ENCODE data around the gene CLIP1. TPM values are rescaled to one million over a fixed set of nuclear protein-coding genes. Genes with fewer than 3 reads are reported as not detected.
A peak's percentile ranks its signal among the peaks of the same experiment; 100 is the strongest.
"Not testable (repeated sequence)": the region's sequence is repeated elsewhere in the genome, so short reads cannot be mapped to it uniquely, and the experiment has no call there.

The CLIP1 gene
- total RNA-seq, 2 donors from 2014 or later = 53.8 to 57.5 TPM

GRCh38 chr12:122403115-122403770, 19.2 kb downstream of the CLIP1 start:
- DNase-seq (no peak), ATAC-seq (no peak)
- intact Hi-C loops (cut with DNase I, micrococcal nuclease) = no loop called here

GRCh38 chr12:122402264-122402663, 20.2 kb downstream of the CLIP1 start:
- no peak for DNase-seq
- ATAC-seq = no peak
- intact Hi-C loops (cut with DNase I, micrococcal nuclease) = no loop called here

DNA sequence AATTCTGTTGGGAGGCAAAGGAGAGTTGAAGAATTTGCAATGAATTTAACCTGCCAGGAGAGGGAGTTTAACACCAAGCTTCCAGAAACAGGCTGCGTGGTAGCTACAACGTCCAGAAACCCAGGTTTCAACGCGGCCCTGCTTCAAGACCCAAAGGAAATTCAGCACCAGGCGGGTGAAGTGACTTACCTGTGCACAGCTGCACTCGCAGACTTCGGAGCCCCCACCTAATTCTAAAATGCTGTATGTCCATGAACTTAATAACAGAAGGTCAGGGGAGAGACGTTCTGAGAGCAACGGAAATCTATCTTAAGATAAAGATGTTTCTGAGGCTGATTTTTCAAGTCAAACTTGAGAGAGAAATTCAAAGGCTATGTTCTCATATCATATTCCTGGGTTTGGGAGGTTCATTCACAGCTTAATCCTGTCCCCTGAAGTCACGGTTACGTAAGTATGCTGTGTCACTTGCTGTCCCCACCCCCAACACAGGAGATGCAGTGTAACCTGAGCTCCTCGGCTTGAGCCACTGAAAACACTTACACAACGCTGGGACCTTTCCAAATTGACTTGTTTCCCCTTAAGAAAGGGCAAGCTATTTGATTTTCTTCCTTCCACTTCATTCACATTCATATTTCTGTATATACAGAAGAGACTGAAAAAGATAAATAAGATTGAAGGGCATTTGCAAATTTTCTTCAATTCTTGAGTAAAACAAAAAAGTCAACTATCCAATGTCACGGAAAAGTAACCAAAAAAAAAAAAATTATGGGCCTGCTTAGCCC, 22.7 kb downstream of the CLIP1 start:
- intact Hi-C loops (cut with DNase I, micrococcal nuclease) = loop anchor here (5.0 to 10.0 kb wide), 2 partner anchors 73 to 75 kb away; no protein-coding TSS in a partner anchor
- peak; percentile 57 to 60 for DNase-seq
- peak; percentile 80 for ATAC-seq

DNA sequence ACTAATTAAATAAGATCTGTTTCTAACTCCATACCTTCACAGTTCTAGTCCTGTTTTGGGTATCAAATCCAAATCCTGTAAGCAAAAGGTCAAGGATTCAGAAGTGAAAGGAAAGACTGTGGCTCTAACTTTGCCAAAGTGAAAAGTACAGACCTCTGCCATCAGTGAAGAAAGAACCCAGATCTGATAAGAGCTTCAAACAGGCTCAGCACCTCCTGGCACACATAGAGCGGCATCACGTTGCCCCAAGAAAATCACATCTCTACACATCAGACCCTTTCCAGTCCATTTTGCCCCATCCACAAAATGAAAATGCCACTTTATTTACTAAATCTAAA, 23.2 kb downstream of the CLIP1 start:
- peak; percentile 8 for ATAC-seq
- intact Hi-C loops (cut with DNase I, micrococcal nuclease) = loop anchor here (5.0 to 10.0 kb wide), 2 partner anchors 73 to 76 kb away; no protein-coding TSS in a partner anchor
- DNase-seq = no peak

DNA sequence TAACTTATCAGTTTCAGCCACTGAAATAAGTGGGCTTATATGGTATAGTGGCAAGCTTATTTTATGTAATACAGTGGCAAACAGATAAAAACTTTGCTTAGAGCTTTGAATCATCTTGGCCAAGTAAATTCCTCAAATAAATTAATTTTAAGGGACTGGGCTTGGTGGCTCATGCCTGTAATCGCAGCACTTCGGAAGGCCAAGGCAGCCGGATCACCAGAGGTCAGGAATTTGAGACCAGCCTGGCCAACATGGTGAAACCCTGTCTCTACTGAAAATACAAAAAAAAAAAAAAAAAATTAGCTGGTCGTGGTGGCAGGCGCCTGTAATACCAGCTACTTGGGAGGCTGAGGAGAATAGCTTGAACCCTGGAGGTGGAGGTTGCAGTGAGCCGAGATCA, 24.5 kb downstream of the CLIP1 start:
- intact Hi-C loops (cut with DNase I, micrococcal nuclease) = loop anchor here (5.0 to 10.0 kb wide), 2 partner anchors 74 to 77 kb away; no protein-coding TSS in a partner anchor
- not testable (repeated sequence) for ATAC-seq, DNase-seq

DNA sequence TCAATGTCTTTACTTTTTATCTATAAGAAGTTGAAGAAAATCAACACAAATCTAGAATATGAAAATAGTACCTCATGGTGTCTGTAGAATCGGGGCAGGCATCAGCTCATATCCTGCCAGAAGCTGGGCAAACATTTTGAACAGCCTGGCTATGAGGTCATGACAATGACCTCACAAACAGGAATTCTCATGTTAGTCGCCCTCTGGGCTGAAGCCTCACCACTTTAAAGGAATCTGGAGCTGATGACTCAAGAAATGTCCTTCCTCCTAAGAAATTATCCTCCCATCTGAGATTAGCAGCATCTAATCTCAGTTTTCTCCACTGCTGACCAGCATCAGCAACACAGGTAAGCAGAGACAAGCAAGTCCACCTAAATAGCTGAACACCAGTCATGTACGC, 27.1 kb downstream of the CLIP1 start:
- DNase-seq (no peak), ATAC-seq (no peak)
- intact Hi-C loops (cut with DNase I, micrococcal nuclease) = loop anchor here (5.0 to 10.0 kb wide), 2 partner anchors 77 to 79 kb away; no protein-coding TSS in a partner anchor

DNA sequence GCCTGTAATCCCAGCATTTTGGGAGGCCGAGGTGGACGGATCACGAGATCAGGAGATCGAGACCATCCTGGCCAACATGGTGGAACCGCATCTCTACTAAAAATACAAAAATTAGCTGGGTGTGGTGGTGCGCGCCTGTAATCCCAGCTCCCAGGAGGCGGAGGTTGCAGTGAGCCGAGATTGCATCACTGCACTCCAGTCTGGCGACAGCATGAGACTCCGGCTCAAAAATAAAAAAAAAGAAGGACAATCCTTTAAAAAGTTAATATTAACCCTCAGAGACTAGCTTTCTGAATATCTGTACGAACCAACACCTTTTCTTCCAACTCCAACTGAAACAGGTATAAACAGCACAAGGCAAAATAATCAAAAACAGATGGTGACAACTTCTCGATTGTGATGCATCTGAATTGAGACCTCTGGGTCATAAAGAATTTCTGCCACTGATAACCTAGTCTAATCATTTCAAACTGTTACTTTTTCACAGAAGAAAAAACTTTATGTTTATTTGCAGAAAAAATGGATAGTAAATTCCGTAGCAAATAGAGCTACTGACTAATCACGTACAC, 27.8 kb downstream of the CLIP1 start:
- ATAC-seq = no peak
- intact Hi-C loops (cut with DNase I, micrococcal nuclease) = loop anchor here (5.0 to 10.0 kb wide), 2 partner anchors 78 to 80 kb away; no protein-coding TSS in a partner anchor
- DNase-seq = no peak

GRCh38 chr12:122393817-122394216, 28.7 kb downstream of the CLIP1 start:
- ATAC-seq (no peak), DNase-seq (no peak)
- intact Hi-C loops (cut with DNase I, micrococcal nuclease) = loop anchor here in 1 of 2 donors (10.0 kb wide), 1 partner anchor 81 kb away; no protein-coding TSS in a partner anchor

DNA sequence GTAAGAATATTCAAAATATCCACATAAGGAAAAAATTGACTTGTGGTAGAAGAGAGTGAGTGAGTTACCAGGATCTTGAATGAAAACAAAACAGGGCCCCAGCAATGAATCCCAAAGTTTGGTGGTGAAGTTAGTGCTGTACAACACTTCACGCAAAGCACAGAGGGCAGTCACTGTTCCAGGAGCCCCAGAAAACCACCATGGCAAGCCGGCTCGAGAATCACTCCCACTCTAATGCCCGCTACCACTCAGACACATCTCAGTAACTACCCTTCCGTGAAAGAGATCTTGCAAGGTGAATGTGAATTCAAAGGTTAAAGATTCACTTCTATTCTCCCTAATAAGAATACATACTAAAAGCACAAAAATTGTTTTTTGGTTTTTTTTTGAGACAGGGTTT, 30.1 kb downstream of the CLIP1 start:
- DNase-seq (no peak), ATAC-seq (no peak)
- intact Hi-C loops (cut with DNase I, micrococcal nuclease) = loop anchor here in 1 of 2 donors (10.0 kb wide), 1 partner anchor 82 kb away; no protein-coding TSS in a partner anchor

DNA sequence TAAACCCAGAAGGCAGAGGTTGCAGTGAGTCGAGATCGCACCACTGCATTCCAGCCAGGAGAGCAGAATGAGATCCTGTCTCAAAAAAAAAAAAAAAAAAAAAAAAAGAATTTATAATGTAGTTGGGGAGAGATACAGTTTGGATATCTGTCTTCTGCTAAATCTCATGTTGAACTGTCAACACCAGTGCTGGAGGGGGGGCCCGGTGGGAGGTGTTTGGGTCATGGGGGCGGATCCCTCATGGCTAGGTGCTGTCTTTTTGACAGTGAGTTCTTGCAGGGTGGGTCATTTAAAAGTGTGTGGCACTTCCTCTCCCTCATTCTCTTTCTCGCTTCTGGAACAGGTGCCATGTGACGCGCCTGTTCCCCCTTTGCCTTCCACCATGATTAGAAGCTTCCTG, 32.8 kb downstream of the CLIP1 start:
- DNase-seq (no peak), ATAC-seq (no peak)
- intact Hi-C loops (cut with DNase I, micrococcal nuclease) = loop anchor here in 1 of 2 donors (10.0 kb wide), 1 partner anchor 85 kb away; no protein-coding TSS in a partner anchor

- DNase-seq (no peak), ATAC-seq (no peak)
- intact Hi-C loops (cut with DNase I, micrococcal nuclease) = no loop called here
Measured at GRCh38 chr12:122387887-122388286, 34.6 kb downstream of the CLIP1 start.

DNA sequence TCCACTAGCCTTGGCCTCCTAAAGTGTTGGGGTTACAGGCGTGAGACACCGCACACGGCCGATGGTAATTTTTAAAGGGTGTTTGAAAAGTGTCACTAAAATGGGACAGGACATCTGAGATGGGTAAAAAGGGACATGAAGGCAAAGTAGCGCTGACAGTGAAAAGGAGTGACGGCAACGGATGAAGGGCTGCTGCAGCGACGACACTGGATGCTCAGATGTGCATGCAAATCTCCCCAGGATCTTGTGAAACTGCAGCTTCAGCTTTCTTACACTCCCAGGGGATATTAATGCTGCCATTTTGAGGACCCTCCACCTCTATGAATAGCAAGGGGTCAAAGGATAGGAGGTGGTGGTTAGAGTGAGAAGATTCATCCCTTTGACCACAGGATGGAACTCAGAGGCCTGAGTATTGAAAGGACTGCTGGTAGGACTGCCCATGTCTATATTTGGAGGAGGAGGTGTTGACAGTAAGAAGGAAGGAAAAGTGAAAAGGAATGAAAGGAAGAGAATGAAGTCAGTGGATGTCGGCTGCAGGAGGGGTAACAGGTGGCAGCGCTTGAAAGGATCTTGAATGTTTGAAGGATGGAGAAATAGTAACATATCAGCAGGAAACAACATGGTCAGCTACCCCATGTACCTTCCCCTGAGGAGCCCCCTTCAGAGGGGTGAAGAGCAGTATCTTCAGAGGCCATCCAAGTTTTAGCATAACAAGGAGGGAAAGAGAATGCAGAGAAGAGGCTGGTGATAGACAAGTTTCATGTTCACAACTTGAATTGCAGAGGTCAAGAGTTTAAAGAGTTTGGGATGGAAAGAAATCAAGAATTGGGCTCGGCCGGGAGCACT, 37.1 kb downstream of the CLIP1 start:
- intact Hi-C loops (cut with DNase I, micrococcal nuclease) = no loop called here
- no peak for DNase-seq
- ATAC-seq = no peak

GRCh38 chr12:122382919-122383350, 39.5 kb downstream of the CLIP1 start:
- intact Hi-C loops (cut with DNase I, micrococcal nuclease) = no loop called here
- no peak for ATAC-seq
- DNase-seq = peak in 1 of 2 donors; percentile 36

DNA sequence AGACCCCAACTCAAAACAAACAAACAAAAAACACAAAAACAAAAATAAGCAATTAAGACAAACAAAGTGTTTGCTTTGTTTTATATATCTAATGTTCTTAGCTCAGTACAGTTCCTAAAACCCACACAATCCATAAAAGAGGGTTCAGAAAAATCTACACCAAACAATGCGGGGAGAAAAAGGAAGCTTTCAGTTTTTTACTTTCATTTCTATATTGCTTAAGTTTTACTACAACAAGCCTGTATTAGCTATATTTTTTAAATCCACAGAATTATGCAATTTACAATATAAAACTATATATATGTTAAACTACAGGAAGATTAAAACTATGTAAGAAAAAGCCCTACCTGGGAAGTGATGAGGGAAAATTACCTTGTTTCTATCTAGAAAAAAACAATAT, 41.4 kb downstream of the CLIP1 start:
- no peak for DNase-seq
- no peak for ATAC-seq
- intact Hi-C loops (cut with DNase I, micrococcal nuclease) = no loop called here

- ATAC-seq; DNase-seq; intact Hi-C loops (cut with DNase I, micrococcal nuclease): not testable (repeated sequence)
Measured at GRCh38 chr12:122376751-122377150, 45.7 kb downstream of the CLIP1 start.

GRCh38 chr12:122374707-122375106, 47.8 kb downstream of the CLIP1 start:
- DNase-seq = no peak
- intact Hi-C loops (cut with DNase I, micrococcal nuclease) = no loop called here
- no peak for ATAC-seq

DNA sequence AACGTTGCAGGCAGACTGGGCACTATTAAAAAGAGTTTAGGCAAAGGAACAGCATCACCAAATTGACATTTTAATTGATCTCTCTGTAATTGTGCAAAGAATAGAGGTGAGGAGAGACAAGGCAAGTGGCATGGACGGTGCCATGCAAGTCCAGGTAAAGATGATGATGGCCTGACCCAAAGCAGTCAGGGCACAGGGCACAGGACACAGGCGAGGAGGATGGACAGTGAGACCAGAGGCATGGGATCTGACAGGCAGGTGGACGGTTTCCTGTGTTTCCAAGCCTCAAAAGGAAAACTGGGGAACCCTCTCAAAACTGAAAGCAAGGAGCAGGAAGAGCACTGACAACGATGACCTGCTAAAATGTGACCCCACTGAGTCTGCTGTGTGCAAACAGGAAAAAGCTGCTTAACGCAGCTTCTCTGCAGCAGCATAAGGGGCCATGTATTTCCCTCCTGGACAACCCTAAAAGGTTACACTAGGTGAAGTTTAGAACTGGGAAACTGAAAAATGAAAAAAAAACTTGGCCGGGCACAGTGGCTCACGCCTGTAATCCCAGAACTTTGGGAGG, 50.9 kb downstream of the CLIP1 start:
- ATAC-seq (no peak), DNase-seq (no peak)
- intact Hi-C loops (cut with DNase I, micrococcal nuclease) = no loop called here

- ATAC-seq = peak; percentile 92
- peak in 1 of 2 donors; percentile 40 for DNase-seq
- intact Hi-C loops (cut with DNase I, micrococcal nuclease) = no loop called here
Measured at GRCh38 chr12:122368361-122369073, 54.0 kb downstream of the CLIP1 start.

All from left colon (tissue), 2 donors.